ENCODE results near the gene B3GNT4.

B3GNT4 gene

GRCh38 chr12:122182887-122183587 is 20.5 kb upstream of the B3GNT4 start, which contains the start of gene LRRC43:
Gene LRRC43, plus strand, starts transcription at chr12:122183123. Its CDS starts 22 bp downstream, at chr12:122183145.
- H2AFZ ChIP-seq (ENCODE audit: low read depth, low read length, severe bottlenecking), result no peak within 1 kb of the TSS

DNA sequence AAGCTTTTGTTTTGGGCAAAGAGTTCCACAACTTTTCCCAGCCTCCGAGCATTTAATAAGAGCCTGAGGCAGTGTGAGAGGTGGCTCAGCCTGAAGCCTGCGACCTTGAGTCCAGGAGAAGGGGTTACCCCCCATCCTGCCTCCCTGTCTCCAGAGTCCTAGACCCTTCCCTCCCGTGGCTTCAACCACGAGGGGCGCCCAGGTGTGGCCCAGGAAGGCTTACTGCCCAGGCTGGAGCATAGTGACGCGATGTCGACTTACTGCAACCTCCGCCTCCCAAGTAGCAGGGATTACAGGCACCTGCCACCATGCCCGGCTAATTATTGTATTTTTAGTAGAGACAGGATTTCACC is 19.9 kb upstream of the B3GNT4 start:
- Histone ChIP-seq H3K79me2 (ENCODE audit: insufficient read depth, low read length) (no peaks in the 10 kb centered on the region), H3K4me3 (ENCODE audit: insufficient read depth, low read length, poor library complexity, severe bottlenecking) (no peak overlapping the region), H3K36me3 (ENCODE audit: low read length) (no peaks in the 10 kb centered on the region), H3F3A (ENCODE audit: insufficient read depth) (no peaks in the 10 kb centered on the region), H3K27me3 (ENCODE audit: low read length) (no peaks in the 10 kb centered on the region), H3K9me3 (ENCODE audit: insufficient read depth, low read length) (no peaks in the 10 kb centered on the region), H4K20me1 (ENCODE audit: low read depth, low read length) (no peaks in the 10 kb centered on the region), H3K4me2 (ENCODE audit: low read depth, low read length, poor library complexity, severe bottlenecking) (no peak overlapping the region), H3K27ac (ENCODE audit: low read depth, low read length) (no peak overlapping the region), H3K9me2 (replicated peaks; ENCODE audit: insufficient read depth, low read length) (no peaks in the 10 kb centered on the region), H3K9ac (ENCODE audit: low read length) (no peak overlapping the region), H2AFZ (ENCODE audit: low read depth, low read length, severe bottlenecking) (no peak overlapping the region)
- TF ChIP-seq, protein P1, sequence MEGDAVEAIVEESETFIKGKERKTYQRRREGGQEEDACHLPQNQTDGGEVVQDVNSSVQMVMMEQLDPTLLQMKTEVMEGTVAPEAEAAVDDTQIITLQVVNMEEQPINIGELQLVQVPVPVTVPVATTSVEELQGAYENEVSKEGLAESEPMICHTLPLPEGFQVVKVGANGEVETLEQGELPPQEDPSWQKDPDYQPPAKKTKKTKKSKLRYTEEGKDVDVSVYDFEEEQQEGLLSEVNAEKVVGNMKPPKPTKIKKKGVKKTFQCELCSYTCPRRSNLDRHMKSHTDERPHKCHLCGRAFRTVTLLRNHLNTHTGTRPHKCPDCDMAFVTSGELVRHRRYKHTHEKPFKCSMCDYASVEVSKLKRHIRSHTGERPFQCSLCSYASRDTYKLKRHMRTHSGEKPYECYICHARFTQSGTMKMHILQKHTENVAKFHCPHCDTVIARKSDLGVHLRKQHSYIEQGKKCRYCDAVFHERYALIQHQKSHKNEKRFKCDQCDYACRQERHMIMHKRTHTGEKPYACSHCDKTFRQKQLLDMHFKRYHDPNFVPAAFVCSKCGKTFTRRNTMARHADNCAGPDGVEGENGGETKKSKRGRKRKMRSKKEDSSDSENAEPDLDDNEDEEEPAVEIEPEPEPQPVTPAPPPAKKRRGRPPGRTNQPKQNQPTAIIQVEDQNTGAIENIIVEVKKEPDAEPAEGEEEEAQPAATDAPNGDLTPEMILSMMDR (IDR thresholded peaks at IDR 0.05; ENCODE audit: insufficient read depth, low read length, poor library complexity, severe bottlenecking), result no peak
- TF ChIP-seq EZH2phosphoT487 (conservative IDR thresholded peaks at IDR 0.05; ENCODE audit: low read length), result no peak

More at GRCh38 chr12:122182887-122183587, 20.5 kb upstream of the B3GNT4 start, which contains the start of gene LRRC43:
- H3K4me3 ChIP-seq (ENCODE audit: insufficient read depth, low read length, poor library complexity, severe bottlenecking), result no peak within 1 kb of the TSS
- TF ChIP-seq EZH2phosphoT487 (conservative IDR thresholded peaks at IDR 0.05; ENCODE audit: low read length), result no peak
- TF ChIP-seq, protein P1 (IDR thresholded peaks at IDR 0.05; ENCODE audit: insufficient read depth, low read length, poor library complexity, severe bottlenecking), result no peak
- no peaks in the 10 kb centered on the region for H3F3A ChIP-seq (ENCODE audit: insufficient read depth)
- no peaks in the 10 kb centered on the region for H3K79me2 ChIP-seq (ENCODE audit: insufficient read depth, low read length)
- H4K20me1 ChIP-seq (ENCODE audit: low read depth, low read length), result no peaks in the 10 kb centered on the region
- no peak within 1 kb of the TSS for H3K9ac ChIP-seq (ENCODE audit: low read length)
- H3K4me2 ChIP-seq (ENCODE audit: low read depth, low read length, poor library complexity, severe bottlenecking), result peak within 1 kb of the TSS; percentile 15
- H3K27ac ChIP-seq (ENCODE audit: low read depth, low read length), result no peak within 1 kb of the TSS
- no peaks in the 10 kb centered on the region for H3K9me2 ChIP-seq (replicated peaks; ENCODE audit: insufficient read depth, low read length)
- no peaks in the 10 kb centered on the region for H3K36me3 ChIP-seq (ENCODE audit: low read length)
- H3K9me3 ChIP-seq (ENCODE audit: insufficient read depth, low read length), result no peaks in the 10 kb centered on the region
- H3K27me3 ChIP-seq (ENCODE audit: low read length), result no peaks in the 10 kb centered on the region

- no peak overlapping the region for H3K4me2 ChIP-seq (ENCODE audit: low read depth, low read length, poor library complexity, severe bottlenecking)
- no peaks in the 10 kb centered on the region for H3K36me3 ChIP-seq (ENCODE audit: low read length)
- H2AFZ ChIP-seq (ENCODE audit: low read depth, low read length, severe bottlenecking), result no peak overlapping the region
- TF ChIP-seq, protein P1 (IDR thresholded peaks at IDR 0.05; ENCODE audit: insufficient read depth, low read length, poor library complexity, severe bottlenecking), result no peak
- no peak for TF ChIP-seq EZH2phosphoT487 (conservative IDR thresholded peaks at IDR 0.05; ENCODE audit: low read length)
- H3K9ac ChIP-seq (ENCODE audit: low read length), result no peak overlapping the region
- no peaks in the 10 kb centered on the region for H3K9me3 ChIP-seq (ENCODE audit: insufficient read depth, low read length)
- H3K27me3 ChIP-seq (ENCODE audit: low read length), result no peaks in the 10 kb centered on the region
- no peaks in the 10 kb centered on the region for H4K20me1 ChIP-seq (ENCODE audit: low read depth, low read length)
- H3K27ac ChIP-seq (ENCODE audit: low read depth, low read length), result no peak overlapping the region
- no peaks in the 10 kb centered on the region for H3K79me2 ChIP-seq (ENCODE audit: insufficient read depth, low read length)
- H3K4me3 ChIP-seq (ENCODE audit: insufficient read depth, low read length, poor library complexity, severe bottlenecking), result no peak overlapping the region
- H3F3A ChIP-seq (ENCODE audit: insufficient read depth), result no peaks in the 10 kb centered on the region
- no peaks in the 10 kb centered on the region for H3K9me2 ChIP-seq (replicated peaks; ENCODE audit: insufficient read depth, low read length)
Measured at GRCh38 chr12:122184517-122184916, 19.0 kb upstream of the B3GNT4 start.
